ENCODE results near the gene ATXN2.

Gene ATXN2

GRCh38 chr12:111443086-111443485 lies 156.0 kb downstream of the ATXN2 start:
- Mint-ChIP-seq H3K27ac (peak overlapping the region; percentile 95), H3K27me3 (no peaks in the 10 kb centered on the region), H3K4me3 (no peak overlapping the region), H3K9me3 (no peaks in the 10 kb centered on the region), H3K36me3 (peaks cover 59% of the 10 kb centered on the region), H3K4me1 (peaks cover 81% of the 10 kb centered on the region)
- DNase-seq: no peak
- CTCF ChIA-PET: interaction anchor here (1.4 to 20.9 kb wide), 4 partner anchors 8 to 41 kb away, joined by 6 to 757 read pairs (median 20); partner anchors contain the start of gene SH2B3

GRCh38 chr12:111442301-111443045 lies 156.6 kb downstream of the ATXN2 start:
- Mint-ChIP-seq H3K4me1 (peaks cover 84% of the 10 kb centered on the region), H3K36me3 (peaks cover 59% of the 10 kb centered on the region), H3K27me3 (no peaks in the 10 kb centered on the region), H3K4me3 (no peak overlapping the region), H3K9me3 (no peaks in the 10 kb centered on the region), H3K27ac (peak overlapping the region; percentile 70)
- CTCF ChIA-PET: interaction anchor here (1.1 to 20.9 kb wide), 5 partner anchors 8 to 40 kb away, joined by 3 to 757 read pairs (median 14); partner anchors contain the start of gene SH2B3
- no peak for DNase-seq

- peaks cover 92% of the 10 kb centered on the region for H3K4me1 Mint-ChIP-seq
- H3K9me3 Mint-ChIP-seq: no peaks in the 10 kb centered on the region
- DNase-seq: no peak
- peaks cover 54% of the 10 kb centered on the region for H3K36me3 Mint-ChIP-seq
- H3K27me3 Mint-ChIP-seq: no peaks in the 10 kb centered on the region
- peak overlapping the region; percentile 65 for H3K27ac Mint-ChIP-seq
- CTCF ChIA-PET: interaction anchor here (1.1 to 20.9 kb wide), 3 partner anchors 11 to 39 kb away, joined by 3 to 757 read pairs (median 27); partner anchors contain the start of gene SH2B3
- no peak overlapping the region for H3K4me3 Mint-ChIP-seq
Observed at GRCh38 chr12:111441107-111441928, 157.8 kb downstream of the ATXN2 start.

GRCh38 chr12:111440631-111441030 lies 158.5 kb downstream of the ATXN2 start:
- H3K9me3 Mint-ChIP-seq: no peaks in the 10 kb centered on the region
- peak overlapping the region; percentile 65 for H3K27ac Mint-ChIP-seq
- no peak for DNase-seq
- H3K36me3 Mint-ChIP-seq: peaks cover 51% of the 10 kb centered on the region
- peaks cover 92% of the 10 kb centered on the region for H3K4me1 Mint-ChIP-seq
- CTCF ChIA-PET: interaction anchor here (1.5 to 20.9 kb wide), 2 partner anchors 11 to 39 kb away, joined by 4 to 757 read pairs; partner anchors contain the start of gene SH2B3
- no peak overlapping the region for H3K4me3 Mint-ChIP-seq
- peaks cover 1% of the 10 kb centered on the region for H3K27me3 Mint-ChIP-seq

GRCh38 chr12:111440152-111440551 lies 159.0 kb downstream of the ATXN2 start:
- H3K4me1 Mint-ChIP-seq: peaks cover 92% of the 10 kb centered on the region
- no peaks in the 10 kb centered on the region for H3K9me3 Mint-ChIP-seq
- peaks cover 52% of the 10 kb centered on the region for H3K36me3 Mint-ChIP-seq
- H3K27ac Mint-ChIP-seq: peak overlapping the region; percentile 15
- peaks cover 4% of the 10 kb centered on the region for H3K27me3 Mint-ChIP-seq
- no peak for DNase-seq
- CTCF ChIA-PET: interaction anchor here (1.5 to 20.9 kb wide), 2 partner anchors 12 to 38 kb away, joined by 4 to 757 read pairs; partner anchors contain the start of gene SH2B3
- no peak overlapping the region for H3K4me3 Mint-ChIP-seq

GRCh38 chr12:111439657-111440151 lies 159.4 kb downstream of the ATXN2 start:
- no peak for DNase-seq
- Mint-ChIP-seq H3K4me3 (no peak overlapping the region), H3K4me1 (peaks cover 92% of the 10 kb centered on the region), H3K36me3 (peaks cover 49% of the 10 kb centered on the region), H3K27ac (peak overlapping the region; percentile 15), H3K9me3 (no peaks in the 10 kb centered on the region), H3K27me3 (peaks cover 7% of the 10 kb centered on the region)
- CTCF ChIA-PET: interaction anchor here (1.5 to 20.9 kb wide), 2 partner anchors 12 to 38 kb away, joined by 4 to 757 read pairs; partner anchors contain the start of gene SH2B3

GRCh38 chr12:111438481-111438880 lies 160.6 kb downstream of the ATXN2 start:
- Mint-ChIP-seq H3K9me3 (no peaks in the 10 kb centered on the region), H3K4me1 (peaks cover 92% of the 10 kb centered on the region), H3K36me3 (peaks cover 51% of the 10 kb centered on the region), H3K4me3 (no peak overlapping the region), H3K27me3 (peaks cover 8% of the 10 kb centered on the region), H3K27ac (peak overlapping the region; percentile 56)
- CTCF ChIA-PET: interaction anchor here (20.9 kb wide), 1 partner anchor 36 kb away, joined by 757 read pairs; the partner anchor contains the start of gene SH2B3
- peak; percentile 43 for DNase-seq

- Mint-ChIP-seq H3K27me3 (peaks cover 8% of the 10 kb centered on the region), H3K4me3 (no peak overlapping the region), H3K9me3 (no peaks in the 10 kb centered on the region), H3K27ac (peak overlapping the region; percentile 56), H3K36me3 (peaks cover 50% of the 10 kb centered on the region), H3K4me1 (peaks cover 92% of the 10 kb centered on the region)
- CTCF ChIA-PET: interaction anchor here (20.9 kb wide), 1 partner anchor 36 kb away, joined by 757 read pairs; the partner anchor contains the start of gene SH2B3
- peak; percentile 20 for DNase-seq
Observed at GRCh38 chr12:111437816-111438454, 161.2 kb downstream of the ATXN2 start.

- H3K9me3 Mint-ChIP-seq: no peaks in the 10 kb centered on the region
- H3K4me1 Mint-ChIP-seq: peaks cover 92% of the 10 kb centered on the region
- H3K36me3 Mint-ChIP-seq: peaks cover 51% of the 10 kb centered on the region
- peaks cover 8% of the 10 kb centered on the region for H3K27me3 Mint-ChIP-seq
- peak overlapping the region; percentile 100 for H3K27ac Mint-ChIP-seq
- DNase-seq: no peak
- H3K4me3 Mint-ChIP-seq: no peak overlapping the region
- CTCF ChIA-PET: interaction anchor here (0.6 to 20.9 kb wide), 2 partner anchors 13 to 35 kb away, joined by 4 to 757 read pairs; partner anchors contain the start of gene SH2B3
Observed at GRCh38 chr12:111436811-111437210, 162.3 kb downstream of the ATXN2 start.

- H3K4me1 Mint-ChIP-seq: peaks cover 92% of the 10 kb centered on the region
- peaks cover 8% of the 10 kb centered on the region for H3K27me3 Mint-ChIP-seq
- CTCF ChIA-PET: interaction anchor here (3.0 to 3.6 kb wide), 2 partner anchors 15 to 32 kb away, joined by 26 read pairs; no protein-coding TSS in a partner anchor
- H3K27ac Mint-ChIP-seq: peak overlapping the region; percentile 100
- no peak overlapping the region for H3K4me3 Mint-ChIP-seq
- H3K9me3 Mint-ChIP-seq: no peaks in the 10 kb centered on the region
- H3K36me3 Mint-ChIP-seq: peaks cover 50% of the 10 kb centered on the region
- DNase-seq: no peak
Observed at GRCh38 chr12:111436266-111436665, 162.8 kb downstream of the ATXN2 start.

GRCh38 chr12:111435661-111436201 lies 163.4 kb downstream of the ATXN2 start:
- H3K4me3 Mint-ChIP-seq: no peak overlapping the region
- H3K9me3 Mint-ChIP-seq: no peaks in the 10 kb centered on the region
- CTCF ChIA-PET: interaction anchor here (1.5 to 3.6 kb wide), 5 partner anchors 9 to 39 kb away, joined by 3 to 26 read pairs (median 18); no protein-coding TSS in a partner anchor
- DNase-seq: peak; percentile 54
- H3K4me1 Mint-ChIP-seq: peaks cover 92% of the 10 kb centered on the region
- peak overlapping the region; percentile 100 for H3K27ac Mint-ChIP-seq
- H3K27me3 Mint-ChIP-seq: peaks cover 8% of the 10 kb centered on the region
- peaks cover 49% of the 10 kb centered on the region for H3K36me3 Mint-ChIP-seq

- Mint-ChIP-seq H3K36me3 (peaks cover 45% of the 10 kb centered on the region), H3K4me1 (peaks cover 92% of the 10 kb centered on the region), H3K4me3 (peak overlapping the region; percentile 75), H3K9me3 (no peaks in the 10 kb centered on the region), H3K27me3 (peaks cover 8% of the 10 kb centered on the region), H3K27ac (peak overlapping the region; percentile 100)
- DNase-seq: peak; percentile 89
- CTCF ChIA-PET: interaction anchor here (1.1 to 3.6 kb wide), 8 partner anchors 9 to 38 kb away, joined by 3 to 26 read pairs (median 11); no protein-coding TSS in a partner anchor
Observed at GRCh38 chr12:111434680-111435338, 164.3 kb downstream of the ATXN2 start.
